SK-MEL-5 (cell line): Measurements from ENCODE around the gene MAPK9. TPM values are rescaled to one million over a fixed set of nuclear protein-coding genes. Genes with fewer than 3 reads are reported as not detected.
A peak's percentile ranks its signal among the peaks of the same experiment; 100 is the strongest.

Experiments
- DNase-seq: peaks from one replicate; pipeline ENCODE4 v3.0.0-alpha.2; 2016; ENCODE audit warnings: low read depth, low spot score
- in situ Hi-C: cut with HindIII; loops from 2 replicates; pipeline ENCODE4 v1.10.0; 2016; ENCODE audit warnings: low sequenced_read_pairs, high pct_unique_total_duplicates, low pct_unique_long_range_greater_than_20kb
- polyA plus RNA-seq, 2 experiments: library from polyadenylated mRNA; depleted of rRNA; stranded (reverse); fragments of >200 nt; gene quantifications; 2 replicates each; pipeline ENCODE4 v1.2.3, GENCODE V29; 2015
- total RNA-seq: library from RNA; depleted of rRNA; stranded (reverse); fragments of >200 nt; shearing (Covaris generic); gene quantifications from 2 replicates; pipeline ENCODE4 v1.2.3, GENCODE V29; 2014; rRNA removed

The MAPK9 gene
- 12.8 and 16.0 TPM in 2 replicates for total RNA-seq
- 19.2 and 22.3 TPM in 2 replicates for polyA plus RNA-seq (2015; cell fraction: cytosol; rRNA removed)
- 17.1 and 19.9 TPM in 2 replicates for polyA plus RNA-seq (2015; cell fraction: nucleus; rRNA removed)

GRCh38 chr5:180291943-180292831 lies at the start of gene MAPK9:
Gene MAPK9 (minus strand): TSS chr5:180292083. CDS start chr5:180280561, 11,522 bp downstream.
- in situ Hi-C loops = no loop called here
- peak; percentile 72 for DNase-seq

- in situ Hi-C loops = no loop called here
Measured at GRCh38 chr5:180341595-180341994, 49.7 kb upstream of the MAPK9 start.

GRCh38 chr5:180340856-180341255 lies 49.0 kb upstream of the MAPK9 start:
- in situ Hi-C loops = no loop called here
- no peak for DNase-seq

More at GRCh38 chr5:180341595-180341994, 49.7 kb upstream of the MAPK9 start:
- no peak for DNase-seq

DNA sequence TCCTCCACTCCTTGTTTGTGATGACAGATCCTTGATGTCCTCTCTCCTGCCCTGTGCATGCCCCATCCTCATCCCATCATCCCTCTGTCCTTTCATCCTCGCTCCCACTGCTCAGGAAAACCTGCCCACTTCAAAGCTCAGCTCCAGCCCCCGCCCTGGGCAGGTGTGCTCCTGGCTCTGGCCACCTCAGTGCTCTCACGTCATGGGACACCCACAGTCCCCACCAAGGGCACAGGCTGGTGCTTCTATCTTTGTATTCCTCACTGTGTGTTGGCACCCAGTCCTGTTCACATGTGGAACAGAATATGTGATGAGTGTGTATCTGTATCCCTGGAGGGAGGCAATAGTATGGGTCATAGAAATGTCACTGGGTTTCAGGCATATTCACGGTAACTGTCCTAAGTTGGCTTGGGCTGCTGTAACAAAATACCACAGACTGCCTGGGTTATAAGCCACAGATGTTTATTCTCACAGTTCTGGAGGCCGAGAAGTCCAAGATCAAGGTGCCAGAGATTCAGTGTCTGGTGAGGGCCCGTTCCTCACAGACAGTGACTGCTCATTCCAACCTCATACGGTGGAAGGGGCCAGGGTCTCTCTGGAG lies 47.8 kb upstream of the MAPK9 start:
- DNase-seq = no peak
- in situ Hi-C loops = no loop called here

GRCh38 chr5:180338001-180338707 lies 46.3 kb upstream of the MAPK9 start:
- in situ Hi-C loops = no loop called here

GRCh38 chr5:180336234-180337020 lies 44.5 kb upstream of the MAPK9 start:
- in situ Hi-C loops = no loop called here
- DNase-seq = no peak

More at GRCh38 chr5:180338001-180338707, 46.3 kb upstream of the MAPK9 start:
- no peak for DNase-seq

DNA sequence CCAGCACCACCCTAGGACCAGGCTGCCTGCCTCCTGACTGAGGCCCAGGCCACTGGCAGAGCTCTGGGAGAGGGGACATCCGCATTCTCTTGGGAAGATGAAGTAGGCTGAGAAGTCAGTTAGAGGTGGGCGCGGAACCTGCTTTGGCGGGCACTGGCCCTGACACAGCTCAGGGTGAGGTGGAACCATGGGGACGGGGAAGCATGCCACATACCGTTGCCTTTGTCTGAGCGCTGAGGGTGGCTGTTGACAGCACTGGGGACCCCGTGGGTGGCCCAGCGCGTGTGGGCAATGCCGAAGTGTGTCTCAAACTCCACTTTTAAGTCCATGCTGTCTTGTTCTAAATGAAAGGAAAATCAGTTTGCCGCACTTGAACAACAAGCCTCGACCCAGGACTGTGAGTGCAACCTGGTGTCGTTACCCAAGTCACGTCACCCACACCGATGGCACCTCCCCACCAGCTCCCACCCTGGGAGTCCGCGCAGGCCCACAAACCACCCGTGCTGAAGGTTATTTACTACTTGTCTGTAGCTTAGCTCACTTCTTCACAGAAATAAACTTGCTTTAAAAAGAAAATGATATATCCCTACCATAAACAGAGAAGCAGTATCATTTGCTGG lies 43.8 kb upstream of the MAPK9 start:
- in situ Hi-C loops = no loop called here
- DNase-seq = no peak

- DNase-seq = no peak
- in situ Hi-C loops = no loop called here
Measured at GRCh38 chr5:180334751-180335613, 43.1 kb upstream of the MAPK9 start.

- no peak for DNase-seq
- in situ Hi-C loops = no loop called here
Measured at GRCh38 chr5:180334176-180334575, 42.3 kb upstream of the MAPK9 start.

- DNase-seq = no peak
- in situ Hi-C loops = no loop called here
Measured at GRCh38 chr5:180333661-180334060, 41.8 kb upstream of the MAPK9 start.

GRCh38 chr5:180332861-180333260 lies 41.0 kb upstream of the MAPK9 start:
- DNase-seq = no peak

GRCh38 chr5:180332051-180332517 lies 40.2 kb upstream of the MAPK9 start:
- DNase-seq = no peak
- in situ Hi-C loops = no loop called here

More at GRCh38 chr5:180332861-180333260, 41.0 kb upstream of the MAPK9 start:
- in situ Hi-C loops = no loop called here

GRCh38 chr5:180331647-180331950 lies 39.7 kb upstream of the MAPK9 start:
- in situ Hi-C loops = no loop called here

GRCh38 chr5:180330810-180331646 lies 39.1 kb upstream of the MAPK9 start:
- DNase-seq = no peak
- in situ Hi-C loops = no loop called here

More at GRCh38 chr5:180331647-180331950, 39.7 kb upstream of the MAPK9 start:
- DNase-seq = no peak

DNA sequence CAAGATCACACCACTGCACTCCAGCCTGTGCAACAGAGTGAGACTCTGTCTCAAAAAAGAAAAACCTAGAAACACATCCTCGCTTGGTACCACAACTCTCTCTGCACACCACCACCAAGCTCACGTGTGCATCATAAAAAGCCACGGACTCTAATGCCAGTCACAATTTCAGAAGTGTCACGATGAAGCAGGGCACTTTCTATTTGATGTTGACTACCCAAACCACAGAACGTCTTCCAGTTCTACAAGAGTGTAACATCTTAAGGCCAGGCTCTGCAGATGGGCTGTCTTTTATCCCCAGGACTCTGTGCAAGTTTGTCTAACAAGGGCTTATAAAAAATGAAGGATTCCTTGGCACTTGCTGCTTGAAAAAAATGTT lies 38.4 kb upstream of the MAPK9 start:
- in situ Hi-C loops = no loop called here
- no peak for DNase-seq
